GM21825 (cell line): ENCODE data around the gene SMPD1.

Source experiments
- ATAC-seq: cut with Tn5 transposase; IDR thresholded peaks from one replicate; pipeline ENCODE4 v1.9.1; 2021; ENCODE audit warnings: mild to moderate bottlenecking, moderate library complexity; ENCODE audit not compliant: unreplicated experiment

SMPD1 gene

DNA sequence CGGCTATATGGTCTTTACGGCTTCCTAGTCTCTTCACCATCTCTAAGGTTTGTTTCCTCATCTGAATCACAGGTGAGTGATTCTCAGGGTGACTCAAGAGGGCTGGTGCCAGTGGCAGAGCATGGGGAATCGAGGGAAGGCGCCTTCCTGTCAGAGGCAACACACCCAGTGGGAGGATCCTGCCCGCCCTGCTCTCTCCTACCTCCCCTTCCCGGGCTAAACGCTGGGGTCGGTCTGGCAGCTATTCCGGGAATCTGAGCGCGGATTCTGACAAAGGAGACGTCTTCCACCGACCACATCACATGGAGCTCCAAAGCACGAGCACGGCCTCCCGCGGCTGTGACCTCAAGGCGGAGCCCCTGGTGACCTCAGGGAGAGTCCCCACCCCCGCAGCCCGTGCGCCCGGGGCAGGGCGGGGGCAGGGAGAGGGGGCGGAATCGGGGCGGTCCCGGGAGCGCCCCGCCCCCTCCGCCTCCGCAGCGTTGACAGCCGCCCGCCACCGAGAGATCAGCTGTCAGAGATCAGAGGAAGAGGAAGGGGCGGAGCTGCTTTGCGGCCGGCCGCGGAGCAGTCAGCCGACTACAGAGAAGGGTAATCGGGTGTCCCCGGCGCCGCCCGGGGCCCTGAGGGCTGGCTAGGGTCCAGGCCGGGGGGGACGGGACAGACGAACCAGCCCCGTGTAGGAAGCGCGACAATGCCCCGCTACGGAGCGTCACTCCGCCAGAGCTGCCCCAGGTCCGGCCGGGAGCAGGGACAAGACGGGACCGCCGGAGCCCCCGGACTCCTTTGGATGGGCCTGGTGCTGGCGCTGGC, at the start of gene SMPD1:
TSS of gene SMPD1 (plus strand) at position 570 of the 813 bp plus-strand sequence. CDS start at position 695, 125 bp downstream.
- peak; percentile 98 for ATAC-seq

DNA sequence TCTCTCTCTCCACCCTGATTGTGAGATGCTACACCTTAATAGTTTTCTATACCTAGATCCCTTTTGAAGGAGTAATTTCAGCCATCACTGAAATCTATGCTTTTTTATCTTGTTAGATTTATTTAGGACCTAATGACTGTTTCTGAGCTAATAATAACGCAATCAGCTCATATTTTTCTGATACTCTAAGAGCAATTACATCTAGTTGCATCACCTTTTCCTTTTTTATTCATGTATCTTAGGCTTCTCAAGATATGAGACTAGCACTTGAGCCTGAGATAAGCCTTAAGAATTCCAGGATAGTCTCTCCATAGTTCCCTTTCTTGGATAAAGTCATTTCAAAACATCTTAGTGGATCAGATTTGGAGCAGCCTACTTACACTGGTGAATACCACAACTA, 44.9 kb upstream of the SMPD1 start:
- no peak for ATAC-seq

DNA sequence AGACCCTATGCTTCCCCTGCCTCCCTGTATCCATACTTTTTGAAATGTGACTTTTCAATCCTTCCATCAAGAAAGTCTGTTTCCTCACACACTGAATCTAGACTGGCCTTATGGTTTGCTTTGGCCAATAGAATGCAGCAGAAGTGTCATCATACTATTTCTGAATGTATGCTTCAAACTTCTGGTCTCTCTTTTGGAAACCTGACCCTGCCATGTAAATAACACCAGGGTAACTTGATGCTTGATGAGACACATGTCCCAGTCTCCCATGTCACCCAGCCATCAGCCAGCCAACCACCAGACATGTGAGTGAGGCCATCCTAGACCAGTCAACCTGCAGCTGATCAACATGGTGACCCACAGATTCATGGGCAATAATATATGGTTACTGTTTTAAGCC, 40.2 kb upstream of the SMPD1 start:
- no peak for ATAC-seq

DNA sequence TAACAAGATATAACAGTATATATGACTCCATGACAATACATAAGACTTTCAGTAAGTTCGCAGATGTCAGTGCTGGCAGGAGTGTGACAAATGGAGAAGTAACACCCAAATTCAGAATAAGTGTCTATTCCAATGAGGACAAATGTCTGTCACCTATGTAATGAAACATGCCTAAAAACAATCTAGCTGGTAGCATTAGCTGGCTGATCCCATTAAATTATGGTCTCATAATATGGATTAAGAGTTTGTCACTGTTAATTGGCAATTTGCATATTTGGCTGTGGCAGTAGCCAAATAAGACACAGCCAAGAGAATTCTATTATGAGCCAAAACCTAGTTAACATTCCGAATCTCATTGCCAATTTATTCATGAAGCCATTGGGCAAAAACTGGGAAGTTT, 39.8 kb upstream of the SMPD1 start:
- no peak for ATAC-seq

DNA sequence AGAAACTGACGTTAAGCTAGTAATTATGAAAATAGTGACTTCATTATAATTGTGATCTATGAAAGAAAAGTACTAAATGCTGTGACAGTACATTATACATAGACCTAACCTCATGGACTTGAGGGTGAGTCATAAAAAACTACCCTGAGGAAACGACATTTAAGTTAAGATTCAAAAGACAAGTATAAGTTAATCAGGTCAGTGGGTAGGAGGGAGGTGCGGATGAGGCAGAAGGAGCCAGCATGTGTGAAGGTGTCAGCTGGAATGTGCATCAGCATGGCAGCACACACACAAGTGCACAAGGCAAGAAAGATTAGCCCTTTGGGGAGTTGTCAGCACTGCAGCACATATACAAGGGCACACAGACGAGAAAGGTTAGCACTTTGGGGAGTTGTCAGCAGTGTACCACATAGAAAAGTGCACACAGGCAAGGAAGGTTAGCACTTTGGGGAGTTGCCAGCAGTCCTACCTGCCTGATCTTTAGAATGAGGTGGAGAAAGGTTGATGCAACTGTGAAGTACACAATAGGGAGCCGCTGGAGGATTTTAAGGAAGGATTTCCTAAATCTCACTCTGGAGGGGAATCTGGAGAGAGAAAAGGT, 38.4 kb upstream of the SMPD1 start:
- ATAC-seq: no peak

DNA sequence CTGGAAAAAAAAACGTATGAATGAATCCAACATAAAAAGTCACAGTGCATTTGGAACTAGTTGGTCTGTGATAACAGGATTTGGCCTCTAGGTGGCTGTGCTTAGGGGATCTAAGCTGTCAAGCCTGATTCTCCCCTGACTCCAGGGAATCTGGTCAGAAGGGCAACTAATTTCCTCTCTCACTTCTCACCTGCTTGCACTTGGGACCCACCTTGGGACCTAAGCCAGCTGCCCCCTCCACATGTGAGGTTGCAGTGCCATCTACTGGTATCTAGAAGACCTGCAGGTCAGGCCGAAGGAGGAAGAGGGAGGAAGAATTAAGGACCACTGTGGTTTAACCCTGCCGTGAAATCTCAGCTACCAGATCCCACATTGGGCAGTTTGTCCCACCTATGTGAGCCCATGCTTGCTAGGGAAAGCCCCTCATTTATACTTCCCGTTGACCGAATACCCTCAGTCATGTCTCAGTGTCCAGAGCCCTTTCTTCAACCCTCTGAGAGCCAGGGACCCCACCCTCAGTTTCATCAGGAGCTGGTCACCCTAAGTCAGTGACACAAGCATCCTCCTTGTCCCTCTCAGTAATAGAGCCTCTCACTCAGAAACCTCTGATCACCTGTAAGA, 36.8 kb upstream of the SMPD1 start:
- peak; percentile 81 for ATAC-seq

DNA sequence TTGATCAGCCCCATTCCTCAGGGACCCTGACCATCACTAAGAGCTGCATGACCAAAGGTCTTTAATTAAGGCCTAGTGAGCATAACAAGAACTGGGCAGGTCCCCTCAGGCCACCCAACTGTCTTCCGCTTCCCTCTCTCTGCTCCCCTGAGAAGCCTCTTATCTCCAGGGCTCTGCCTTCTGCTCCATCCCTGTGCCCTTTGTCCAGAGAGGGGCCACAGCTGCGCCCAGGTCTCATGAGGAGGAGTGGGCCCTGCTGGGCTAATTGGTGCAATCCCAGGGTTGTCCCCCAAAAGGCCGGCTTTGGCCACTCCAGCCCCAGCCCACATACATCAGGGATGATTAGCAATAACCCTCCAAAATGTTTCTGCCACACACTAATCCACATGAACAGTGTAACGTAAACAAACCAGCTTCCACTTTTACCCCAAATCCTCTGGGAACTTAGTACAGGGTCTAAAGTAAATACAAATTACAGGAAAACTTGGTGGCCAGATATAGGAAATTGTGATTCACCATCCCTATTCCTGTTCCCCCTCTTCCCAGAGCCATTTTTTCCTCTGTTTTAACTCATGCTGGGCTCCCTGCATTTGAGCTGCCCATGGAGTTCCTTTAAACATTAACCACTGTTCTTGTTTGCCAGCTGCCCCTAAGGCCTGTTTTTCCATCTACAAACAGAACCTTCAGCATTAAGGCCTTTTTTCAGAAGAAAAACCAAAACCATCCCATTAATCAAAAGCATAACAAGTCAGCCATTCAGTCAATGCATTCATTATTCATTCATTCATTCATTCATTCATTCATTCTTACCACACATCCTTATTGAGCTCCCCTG, 35.4 kb upstream of the SMPD1 start:
- no peak for ATAC-seq

DNA sequence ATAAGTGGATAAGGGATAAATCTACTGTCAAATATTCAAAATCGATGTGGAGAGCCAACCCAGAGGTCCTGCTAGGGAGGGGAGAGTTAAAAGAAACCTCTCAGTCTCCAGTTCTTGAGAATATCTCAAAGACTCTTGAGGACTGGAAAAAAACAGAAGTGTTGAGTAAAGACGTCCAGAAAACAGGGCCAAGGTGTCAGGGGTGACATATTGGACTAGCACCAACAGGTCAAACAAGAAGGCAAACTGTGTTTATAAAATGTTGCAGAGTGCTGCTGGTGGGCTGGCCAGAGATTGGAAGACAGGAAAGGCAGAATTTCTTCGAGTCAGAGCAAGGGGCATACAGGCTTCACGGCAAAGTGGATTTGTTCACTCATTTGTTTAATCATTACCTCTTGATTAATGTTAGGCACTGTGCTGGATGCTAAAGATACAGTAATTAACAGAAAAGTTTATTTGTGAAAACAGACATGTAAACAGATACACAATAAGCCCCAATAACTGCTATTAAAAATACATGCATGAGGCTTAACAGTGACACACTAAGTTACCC, 33.7 kb upstream of the SMPD1 start:
- ATAC-seq: no peak

DNA sequence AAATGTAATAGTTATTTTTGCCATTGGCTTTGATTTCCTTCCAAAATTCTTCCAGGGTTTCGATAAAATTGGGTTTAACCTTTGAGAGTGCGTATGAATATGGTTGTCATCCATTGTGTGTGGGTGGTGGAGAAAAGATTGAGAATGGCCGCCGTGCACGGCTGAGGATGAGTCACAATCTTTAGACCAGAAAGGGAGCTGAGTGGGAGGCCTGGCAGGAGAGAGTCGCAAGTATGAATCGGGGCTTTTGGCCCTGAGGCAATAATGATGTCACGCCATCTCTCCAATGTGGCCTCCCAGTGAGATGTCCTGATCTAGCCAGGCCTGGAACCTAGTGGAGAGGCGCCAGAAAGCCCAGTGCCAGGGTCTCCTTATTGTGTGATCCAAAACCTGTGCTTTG, 33.1 kb upstream of the SMPD1 start:
- no peak for ATAC-seq

DNA sequence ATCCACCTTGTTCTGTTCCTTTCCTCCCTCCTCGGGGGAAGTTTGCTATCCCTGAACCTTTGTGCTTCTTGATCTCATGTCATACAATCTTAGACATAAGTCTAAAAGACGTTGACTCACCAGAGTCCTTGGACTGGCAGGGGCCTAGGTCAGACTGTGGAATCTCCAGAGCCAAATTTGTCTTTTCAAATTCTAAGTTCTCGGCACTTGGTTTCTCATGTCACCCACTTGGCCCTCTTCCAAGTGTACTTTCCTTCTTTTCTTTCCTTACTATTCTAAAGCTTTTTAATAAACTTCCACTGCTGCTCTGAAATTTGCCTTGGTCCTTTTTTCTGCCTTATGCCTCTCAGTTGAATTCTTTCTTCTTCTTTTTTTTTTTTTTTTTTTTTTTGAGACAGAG, 30.1 kb upstream of the SMPD1 start:
- no peak for ATAC-seq

DNA sequence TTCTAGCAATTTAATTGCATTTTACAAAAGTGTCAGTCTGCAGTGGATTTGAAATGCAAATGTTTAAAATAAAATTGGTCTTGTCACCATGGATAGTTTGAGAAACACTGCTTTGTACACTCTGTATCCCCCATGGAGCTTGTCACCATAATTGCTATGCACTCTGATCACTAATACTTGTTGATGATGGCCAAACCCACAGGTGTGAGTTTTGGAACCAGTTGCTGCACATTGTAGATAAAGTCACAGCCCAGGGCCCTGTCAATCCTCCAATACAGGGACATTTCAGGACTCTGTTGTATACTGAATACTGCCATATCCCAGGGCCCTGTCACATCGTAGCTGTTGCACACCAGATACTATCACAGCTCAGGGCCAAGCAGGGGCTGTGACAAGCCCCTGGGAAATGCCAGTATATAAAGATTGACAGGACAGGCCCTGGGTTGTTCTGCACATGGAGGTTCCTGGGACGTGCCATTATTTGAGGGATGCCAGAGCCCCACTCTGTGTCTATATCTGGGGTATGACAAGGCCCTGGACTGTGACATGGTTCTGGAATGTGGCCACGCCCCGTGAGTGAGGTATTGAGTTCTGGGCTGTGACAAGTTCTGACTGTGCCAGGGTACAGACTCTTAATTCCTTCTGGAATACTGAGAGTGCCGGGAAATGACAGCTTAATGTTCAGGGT, 27.9 kb upstream of the SMPD1 start:
- no peak for ATAC-seq

DNA sequence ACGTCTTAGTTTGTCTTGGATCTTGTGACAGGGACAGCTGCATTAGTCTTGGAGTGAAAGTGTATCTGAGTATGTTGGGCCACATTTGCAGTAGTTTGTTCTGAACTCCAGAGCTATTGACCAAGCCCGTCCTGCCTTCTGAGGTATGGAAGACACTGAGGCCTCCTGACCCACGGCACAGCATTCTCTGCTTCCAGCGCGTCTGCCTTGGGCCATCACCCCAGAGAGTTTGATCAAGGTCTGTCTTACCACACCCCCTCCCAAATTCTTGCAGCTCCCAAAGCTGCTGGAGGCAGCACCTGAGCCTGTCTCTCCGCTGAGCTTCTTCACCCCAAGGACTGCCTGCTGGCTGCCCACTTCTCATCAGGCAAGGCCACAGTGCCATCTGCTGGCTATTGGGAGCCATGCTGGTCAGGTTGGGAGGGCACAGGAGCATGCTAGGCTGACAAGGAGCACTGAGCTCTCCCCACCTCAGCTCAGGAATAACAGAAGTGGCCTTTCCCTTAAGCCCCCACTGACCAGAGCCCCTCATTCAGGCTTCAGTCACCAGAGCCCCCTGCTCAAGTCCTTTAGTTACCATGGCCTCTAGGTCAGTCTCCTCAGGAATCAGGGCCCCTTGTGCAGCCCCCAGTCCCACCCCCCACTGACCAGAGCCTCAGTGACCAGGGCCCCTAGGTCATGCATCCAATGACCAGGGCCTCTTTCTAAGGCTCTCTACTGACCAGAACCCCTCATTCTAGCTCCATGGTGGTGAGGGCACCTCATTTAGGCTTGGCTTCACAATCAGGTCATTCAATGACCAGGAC, 27.2 kb upstream of the SMPD1 start:
- peak; percentile 85 for ATAC-seq

DNA sequence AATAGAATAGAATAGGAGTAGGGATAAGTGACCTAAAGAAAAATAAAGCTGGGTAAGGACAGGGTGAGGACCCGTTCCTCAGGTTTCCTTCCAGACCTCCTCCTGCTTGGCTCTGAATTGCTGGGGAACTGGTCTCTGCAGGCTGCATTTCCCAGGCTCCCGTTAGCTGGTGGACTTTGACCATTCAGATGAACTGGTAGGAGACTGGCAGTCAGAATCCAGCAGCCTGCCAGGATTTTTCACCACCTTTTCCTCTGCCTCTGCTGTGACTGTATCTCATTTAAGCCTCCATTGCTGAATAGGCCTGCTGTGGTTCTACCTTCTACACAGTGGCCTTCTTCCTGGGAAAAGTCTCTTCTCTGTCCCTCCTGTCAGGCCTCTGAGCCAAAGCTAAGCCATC, 24.6 kb upstream of the SMPD1 start:
- ATAC-seq: no peak

DNA sequence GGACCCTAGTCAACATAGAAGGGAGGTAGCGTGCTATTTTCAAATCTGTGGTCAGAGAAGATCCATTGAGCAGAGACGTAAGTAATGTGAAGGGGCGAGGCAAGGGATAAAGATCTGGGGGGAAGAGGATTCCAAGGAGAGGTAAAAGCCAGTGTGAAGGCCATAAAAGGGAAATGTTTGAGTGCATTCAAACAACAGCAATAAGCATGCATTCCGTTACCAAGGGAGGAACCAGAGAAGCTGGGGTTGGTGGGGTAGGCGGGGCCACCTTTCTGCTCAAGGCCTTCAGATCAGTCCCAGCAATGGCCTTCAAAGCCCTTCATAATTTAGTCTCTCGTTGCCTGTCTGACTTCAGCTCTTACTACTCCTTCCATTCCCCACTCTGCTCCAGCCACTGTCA, 18.4 kb upstream of the SMPD1 start:
- ATAC-seq: no peak

DNA sequence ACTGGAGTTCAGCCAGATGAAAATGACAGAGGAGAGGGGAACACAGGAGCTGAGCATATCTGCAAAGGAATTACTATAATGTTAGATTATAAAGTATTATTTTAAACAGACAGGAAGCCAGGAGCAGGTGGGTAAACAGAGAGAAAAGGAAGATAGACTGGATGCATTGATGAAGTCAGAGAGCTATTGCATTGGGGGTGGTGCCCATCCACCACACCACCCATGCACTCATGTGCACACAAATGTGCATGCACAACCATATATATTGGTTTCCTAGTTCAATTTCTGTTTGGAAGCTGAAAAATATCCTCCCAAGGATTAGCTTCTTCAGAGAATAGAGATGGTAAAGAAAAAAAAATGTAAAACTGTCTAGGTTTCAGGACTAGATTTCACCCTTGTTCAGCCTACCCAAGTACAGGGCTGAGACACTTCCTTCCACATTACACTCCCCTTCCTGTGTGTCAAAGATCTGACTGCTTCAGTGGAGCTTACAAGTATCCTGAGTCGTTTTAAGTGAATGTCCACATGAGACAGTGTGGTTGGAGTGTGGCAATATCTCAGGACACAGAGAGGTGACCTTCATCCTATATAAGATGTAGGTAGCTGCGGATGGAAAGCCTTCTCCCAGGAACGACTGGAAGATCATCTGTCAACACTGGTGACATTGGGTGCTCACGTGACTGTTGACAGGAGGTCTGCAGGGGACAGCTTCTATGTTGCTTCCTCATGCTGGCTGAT, 12.2 kb upstream of the SMPD1 start:
- no peak for ATAC-seq

DNA sequence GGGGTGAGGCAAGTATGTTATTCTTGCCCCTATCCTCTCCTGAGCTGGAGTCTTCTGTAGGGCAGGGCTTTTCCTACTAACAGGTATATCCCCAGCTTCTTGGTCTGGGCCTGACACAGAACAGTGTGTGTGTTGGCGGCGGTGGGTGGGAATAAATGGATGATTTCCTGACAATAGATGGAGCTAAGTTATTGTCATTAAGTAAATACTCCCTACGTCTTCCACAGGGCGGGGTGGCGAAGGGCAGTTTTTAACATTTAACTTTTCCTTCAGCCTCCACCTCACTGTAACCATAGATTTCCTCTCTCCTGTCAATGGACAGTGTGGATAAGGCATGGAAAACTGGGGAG, 11.7 kb upstream of the SMPD1 start:
- ATAC-seq: no peak

DNA sequence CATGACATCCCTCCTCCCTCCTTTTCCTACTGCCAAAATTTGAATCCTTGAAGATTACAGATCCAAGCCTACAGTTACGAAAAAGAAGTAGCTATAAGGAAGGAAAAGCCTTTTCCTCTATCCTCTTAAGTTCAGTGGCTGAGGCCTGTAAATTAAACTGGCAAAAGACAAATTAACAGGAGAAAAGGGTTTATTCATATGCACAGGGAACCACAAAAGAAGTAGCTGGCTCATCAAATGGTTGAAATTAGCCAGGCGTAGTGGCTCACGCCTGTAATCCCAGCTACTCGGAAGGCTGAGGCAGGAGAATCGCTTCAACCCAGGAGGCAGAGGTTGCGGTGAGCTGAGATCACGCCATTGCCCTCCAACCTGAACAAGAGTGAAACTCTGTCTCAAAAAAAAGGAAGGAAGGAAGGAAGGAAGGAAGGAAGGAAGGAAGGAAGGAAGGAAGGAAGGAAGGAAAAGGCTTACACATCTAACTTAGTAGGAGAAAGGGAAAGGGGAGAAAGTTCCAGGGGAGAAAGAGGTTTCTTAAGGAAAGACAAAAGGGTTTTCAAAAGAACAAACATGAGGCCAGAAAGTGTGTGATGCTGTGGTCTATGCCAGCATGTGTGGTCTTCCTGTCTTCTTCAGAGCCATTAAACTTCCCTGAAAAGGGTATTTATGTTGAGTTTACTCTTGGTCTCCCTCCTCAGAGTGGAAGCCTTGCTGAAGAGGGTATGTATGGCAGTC, 5.1 kb upstream of the SMPD1 start:
- no peak for ATAC-seq

DNA sequence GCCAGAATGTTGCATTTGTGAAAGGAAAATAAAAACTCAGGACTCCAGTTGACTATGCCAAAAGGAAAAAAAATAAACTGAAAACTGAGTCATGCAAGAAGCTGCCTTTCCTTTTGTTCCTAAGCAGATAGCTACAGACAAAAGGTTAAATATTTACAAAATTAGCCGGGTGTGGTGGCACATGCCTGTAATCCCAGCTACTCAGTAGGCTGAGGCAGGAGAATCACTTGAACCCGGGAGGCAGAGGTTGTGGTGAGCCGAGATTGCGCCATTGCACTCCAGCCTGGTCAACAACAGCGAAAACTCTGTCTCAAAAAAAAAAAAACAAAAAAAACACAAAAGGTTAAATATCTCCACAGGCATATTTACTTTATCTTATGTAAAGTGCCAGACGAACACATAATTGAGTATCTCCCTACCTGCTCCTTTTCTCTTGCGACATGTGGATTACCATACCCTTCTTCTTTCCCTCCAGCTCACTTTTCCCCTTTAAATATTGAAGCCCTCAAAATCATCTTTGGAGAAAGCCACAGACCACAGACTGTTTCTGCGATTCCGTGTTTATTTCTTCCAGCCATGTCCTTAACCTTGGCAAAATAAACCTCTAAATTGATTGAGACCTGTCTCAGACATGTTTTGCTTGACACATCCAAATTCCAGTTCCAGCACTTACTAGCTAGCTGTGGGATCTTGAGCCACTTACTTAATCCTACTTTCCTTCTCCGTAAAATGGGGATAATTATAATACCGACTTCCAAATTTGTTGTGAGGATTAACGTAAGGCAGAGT, 2.3 kb upstream of the SMPD1 start:
- ATAC-seq: no peak
